Spinal cord (tissue), 10 donors: ENCODE data around the gene MRPS6. TPM values are rescaled to one million over a fixed set of nuclear protein-coding genes. Genes with fewer than 3 reads are reported as not detected.

Experiments used
- DNase-seq, 6 donors: peaks; one replicate each; pipeline versions ENCODE4 v3.0.0 to v3.0.0-alpha.2; 2013 to 2015; ENCODE audit warnings: low spot score in 6 of 6, low read depth in 4 of 6
- H3K27ac ChIP-seq: one replicate; pipeline ENCODE4 v1.5.1; 2013; ENCODE audit warnings: low read depth, low read length, control low read depth
- H3K27me3 ChIP-seq: one replicate; pipeline ENCODE4 v1.6.1; 2013; ENCODE audit warnings: low read length; ENCODE audit not compliant: control insufficient read depth, insufficient read depth
- H3K36me3 ChIP-seq: one replicate; pipeline ENCODE4 v1.6.1; 2013; ENCODE audit warnings: low read length; ENCODE audit not compliant: control insufficient read depth, insufficient read depth
- H3K4me1 ChIP-seq: one replicate; pipeline ENCODE4 v1.6.1; 2013; ENCODE audit warnings: low read length; ENCODE audit not compliant: control insufficient read depth, insufficient read depth
- H3K4me3 ChIP-seq: one replicate; pipeline ENCODE4 v1.5.1; 2013; ENCODE audit warnings: low read depth, low read length, control low read depth
- H3K9me3 ChIP-seq: one replicate; pipeline ENCODE4 v1.6.1; 2013; ENCODE audit warnings: low read length; ENCODE audit not compliant: control insufficient read depth, insufficient read depth
- WGBS: methylation state at CpG from one replicate; pipeline ENCODE4 v1.1.5; 2013; ENCODE audit warnings: missing lambda C conversion rate; ENCODE audit not compliant: insufficient coverage; 5-methylcytosine and 5-hydroxymethylcytosine counted together
- long read RNA-seq, 4 donors: transcript quantifications; one replicate each; lab custom pipeline, GENCODE V29; 2026
- polyA plus RNA-seq, 2 donors: library from polyadenylated mRNA; unstranded; fragments of 120-200 nt; gene quantifications; one replicate each; pipeline ENCODE4 v1.2.1, GENCODE V29; 2013; ENCODE audit not compliant: insufficient read length in 2 of 2
- total RNA-seq, 2 donors: library from RNA; depleted of rRNA in 1 of 2; stranded (reverse); fragments of 120-200 nt in 1 of 2; fragments of >200 nt in 1 of 2; gene quantifications; one replicate each; pipeline versions ENCODE4 v1.2.3 to v1.2.4, GENCODE V29; 2013 to 2014
- donor health status: healthy.

Gene MRPS6
- 10 to 100 TPM; 30.5 to 40.8 TPM for total RNA-seq
- polyA plus RNA-seq = 100 to 1,000 TPM; 107 to 111 TPM
- long read RNA-seq, donor 1, transcript MRPS6-204 (2 exons, 3,934 nt) = minor isoform, 5 of 99 reads
- long read RNA-seq, donor 1, transcript MRPS6-201 (3 exons, 990 nt) = major isoform, 78 of 99 reads
- long read RNA-seq, donor 1, partial matches to known transcripts = 16 of 99 reads
- long read RNA-seq, donor 1, other reads (novel, unspliced or antisense) = 0 of 99 reads
- long read RNA-seq, donor 2, transcript MRPS6-201 (3 exons, 990 nt) = major isoform, 35 of 46 reads
- long read RNA-seq, donor 2, partial matches to known transcripts = 6 of 46 reads
- long read RNA-seq, donor 2, other reads (novel, unspliced or antisense) = 0 of 46 reads
- long read RNA-seq, donor 3, transcript MRPS6-201 (3 exons, 990 nt) = major isoform, 34 of 38 reads
- long read RNA-seq, donor 3, partial matches to known transcripts = 0 of 38 reads
- long read RNA-seq, donor 3, other reads (novel, unspliced or antisense) = 0 of 38 reads
- long read RNA-seq, donor 4, transcript MRPS6-204 (2 exons, 3,934 nt) = minor isoform, 13 of 102 reads
- long read RNA-seq, donor 4, transcript MRPS6-201 (3 exons, 990 nt) = major isoform, 89 of 102 reads
- long read RNA-seq, donor 4, partial matches to known transcripts = 0 of 102 reads
- long read RNA-seq, donor 4, other reads (novel, unspliced or antisense) = 0 of 102 reads

DNA sequence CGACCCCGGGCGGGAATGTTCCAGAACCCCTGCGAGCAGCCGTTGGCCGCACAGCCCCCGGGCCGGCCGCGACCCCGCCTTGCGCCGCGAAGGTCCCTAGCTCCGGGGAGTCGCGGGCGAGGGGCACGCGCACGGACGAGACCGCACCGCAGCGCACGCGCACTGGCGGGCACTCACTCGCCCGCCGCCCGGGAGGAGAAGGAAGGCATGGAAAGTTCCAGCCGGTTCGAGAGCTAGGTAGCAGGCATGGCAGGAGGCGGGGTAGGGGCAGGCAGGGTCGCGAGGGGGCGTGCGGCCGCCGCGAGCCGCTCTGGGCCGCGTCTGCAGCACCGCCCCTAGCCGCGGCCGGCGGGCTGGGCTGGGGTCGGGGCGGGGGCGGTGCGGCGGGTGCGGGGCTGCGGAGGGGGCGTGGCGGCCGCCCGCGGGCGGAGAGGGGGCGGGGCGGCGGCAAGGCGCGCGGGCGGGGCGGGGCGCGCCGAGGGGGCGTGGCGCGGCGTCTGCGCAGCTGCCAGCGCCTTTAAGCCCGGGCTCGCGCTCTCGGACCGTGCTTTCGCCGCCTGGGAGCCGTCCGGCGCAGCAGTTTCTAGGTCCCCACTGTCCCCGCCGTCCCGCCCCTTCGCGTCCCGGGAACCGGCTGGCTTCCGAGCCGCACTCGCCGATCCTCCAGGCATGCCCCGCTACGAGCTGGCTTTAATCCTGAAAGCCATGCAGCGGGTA is at the start of gene MRPS6, which contains the start of gene SLC5A3:
TSS of gene MRPS6 (plus strand) at position 547 of the 717 bp plus-strand sequence. CDS start at position 670, 123 bp downstream.
TSS of gene SLC5A3 (plus strand) at position 547 of the 717 bp plus-strand sequence. CDS start 21,621 bp downstream, outside the sequence.
- peaks cover 9% of the 10 kb centered on the region for H3K4me1 ChIP-seq
- H3K27me3 ChIP-seq = no peaks in the 10 kb centered on the region
- no peaks in the 10 kb centered on the region for H3K36me3 ChIP-seq
- peak within 1 kb of the TSS; percentile 63 for H3K4me3 ChIP-seq
- DNase-seq = peak in 5 of 6 donors; percentile 66 to 95 (median 77)
- H3K27ac ChIP-seq = peak within 1 kb of the TSS; percentile 67
- WGBS = under 1% methylated on average over 101 of the region's 104 CpGs
- no peaks in the 10 kb centered on the region for H3K9me3 ChIP-seq

DNA sequence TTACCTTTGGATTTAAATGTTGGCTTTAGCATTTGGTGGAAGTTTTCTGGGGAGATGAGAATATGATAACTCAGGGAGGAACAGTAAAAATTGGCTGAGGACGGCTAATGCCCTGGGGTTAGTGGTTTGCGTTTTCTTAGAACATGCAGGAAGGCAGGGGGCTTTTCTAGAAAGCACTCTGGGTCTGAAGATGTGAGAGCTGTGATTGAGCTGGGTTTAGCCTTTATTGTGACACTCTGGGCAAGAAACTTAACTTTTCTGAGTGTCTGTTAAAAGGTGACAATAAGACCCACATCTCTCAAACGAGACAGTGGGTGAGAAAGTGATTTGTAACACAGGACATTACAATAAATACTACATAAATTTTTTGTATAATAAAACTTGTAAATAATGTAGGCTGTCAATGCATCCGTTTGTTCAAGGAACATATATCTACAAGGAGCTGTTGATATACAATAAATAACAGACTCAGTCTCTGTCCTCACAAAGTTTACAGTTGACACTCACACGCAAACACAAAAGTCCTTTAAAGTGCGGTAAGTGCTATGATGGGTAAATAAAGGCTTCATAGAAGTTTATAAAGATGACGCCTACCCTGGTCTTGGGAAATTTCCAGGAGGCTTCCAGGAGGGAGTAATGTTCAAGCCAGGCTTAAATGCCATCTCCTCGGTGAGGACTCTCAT is 49.5 kb upstream of the MRPS6 start:
- Histone ChIP-seq H3K36me3 (no peaks in the 10 kb centered on the region), H3K27ac (no peak overlapping the region), H3K9me3 (no peaks in the 10 kb centered on the region), H3K4me3 (no peak overlapping the region), H3K27me3 (no peaks in the 10 kb centered on the region), H3K4me1 (peaks cover 6% of the 10 kb centered on the region)
- DNase-seq = no peak
- 56% methylated on average over 2 of the region's 8 CpGs for WGBS

DNA sequence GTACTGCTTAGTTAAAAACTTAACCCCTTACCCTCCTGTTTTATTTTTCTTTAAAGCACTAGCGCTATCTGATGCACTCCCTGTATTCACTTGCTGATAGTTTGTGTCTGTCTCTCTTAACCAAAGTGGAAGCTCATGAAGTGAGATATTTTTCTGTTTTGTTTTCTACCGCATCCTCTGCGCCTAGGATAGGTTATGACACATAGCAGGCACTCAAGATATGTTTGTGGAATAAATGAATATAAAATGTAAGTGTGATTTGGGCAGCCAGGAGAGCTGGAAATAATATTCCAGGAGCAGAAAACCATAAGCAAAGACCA is 49.0 kb upstream of the MRPS6 start:
- H3K27me3 ChIP-seq = no peaks in the 10 kb centered on the region
- H3K36me3 ChIP-seq = no peaks in the 10 kb centered on the region
- no peak overlapping the region for H3K27ac ChIP-seq
- WGBS = 100% methylated on average over 2 of the region's 3 CpGs
- H3K4me1 ChIP-seq = peaks cover 6% of the 10 kb centered on the region
- H3K9me3 ChIP-seq = no peaks in the 10 kb centered on the region
- no peak for DNase-seq
- no peak overlapping the region for H3K4me3 ChIP-seq

DNA sequence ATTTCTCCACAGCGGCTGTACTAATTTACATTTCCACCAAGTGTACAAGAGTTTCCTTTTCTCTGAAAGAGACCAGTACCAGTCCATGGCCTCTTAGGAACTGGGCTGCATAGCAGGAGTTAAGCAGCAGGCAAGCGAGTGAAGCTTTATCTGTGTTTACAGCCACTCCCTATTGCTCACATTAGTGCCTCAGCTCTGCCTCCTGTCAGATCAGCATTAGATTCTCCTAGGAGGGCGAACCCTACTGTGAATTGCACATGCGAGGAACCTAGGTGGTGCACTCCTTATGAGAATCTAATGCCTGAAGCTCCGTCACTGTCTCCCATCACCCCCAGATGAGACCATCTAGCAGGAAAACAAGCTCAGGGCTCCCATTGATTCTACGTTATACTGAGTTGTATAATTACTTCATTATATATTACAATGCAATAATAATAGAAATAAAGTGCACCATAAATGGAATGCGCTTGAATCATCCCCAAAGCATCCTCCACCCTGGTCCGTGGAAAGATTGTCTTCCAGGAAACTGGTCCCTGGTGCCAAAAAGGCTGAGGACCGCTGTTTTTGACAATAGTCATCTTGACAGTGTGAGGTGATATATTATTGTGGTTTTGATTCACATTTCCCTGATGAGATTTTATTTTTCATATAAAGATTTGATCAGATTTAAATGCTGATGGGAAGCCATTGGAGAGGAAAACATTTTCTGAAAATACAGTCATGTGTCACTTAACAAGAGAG is 45.5 kb upstream of the MRPS6 start:
- no peaks in the 10 kb centered on the region for H3K27me3 ChIP-seq
- peaks cover 8% of the 10 kb centered on the region for H3K4me1 ChIP-seq
- H3K9me3 ChIP-seq = no peaks in the 10 kb centered on the region
- no peak for DNase-seq
- H3K36me3 ChIP-seq = no peaks in the 10 kb centered on the region
- no peak overlapping the region for H3K27ac ChIP-seq
- 93% methylated on average over 3 of the region's 9 CpGs for WGBS
- H3K4me3 ChIP-seq = no peak overlapping the region

DNA sequence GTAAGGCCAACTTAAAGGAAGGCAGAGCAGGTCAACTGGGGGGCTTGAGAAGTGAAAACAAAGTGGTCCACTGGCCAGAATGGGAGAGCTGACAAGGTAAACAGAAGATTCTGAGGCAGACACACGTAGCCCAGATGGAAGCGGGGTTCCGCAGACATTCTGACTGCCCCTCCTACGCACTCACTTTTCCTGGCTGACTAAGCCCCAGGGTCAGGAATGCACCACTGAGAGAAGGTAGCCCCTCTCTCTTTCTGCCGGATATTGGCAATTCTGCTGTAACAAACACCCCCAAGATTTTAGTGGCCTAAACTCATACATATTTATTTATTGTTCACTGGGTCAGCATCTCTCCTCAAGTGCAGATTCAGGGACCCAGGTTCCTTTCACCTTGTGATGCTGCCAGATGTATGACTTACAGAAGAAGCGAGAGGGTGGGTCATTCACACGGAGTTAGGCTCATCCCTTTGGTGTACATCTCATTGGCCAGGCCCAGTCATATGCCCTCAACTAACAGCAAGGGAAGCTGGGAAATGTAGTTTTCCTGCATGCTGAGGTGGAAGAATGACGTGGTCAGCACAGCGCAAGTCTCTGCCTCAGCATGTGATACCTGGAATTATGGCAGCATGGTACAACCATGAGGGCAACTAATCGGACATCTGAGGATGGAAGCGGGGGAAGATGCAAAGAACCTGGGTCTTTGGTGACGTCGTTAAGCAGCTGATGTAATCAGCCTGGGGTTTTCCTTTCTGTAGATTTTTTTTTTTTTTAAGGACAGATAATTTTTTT is 43.4 kb upstream of the MRPS6 start:
- H3K27ac ChIP-seq = no peak overlapping the region
- no peaks in the 10 kb centered on the region for H3K9me3 ChIP-seq
- no peak overlapping the region for H3K4me3 ChIP-seq
- no peaks in the 10 kb centered on the region for H3K27me3 ChIP-seq
- DNase-seq = peak in 5 of 6 donors; percentile 30 to 95 (median 51)
- H3K4me1 ChIP-seq = peaks cover 3% of the 10 kb centered on the region
- H3K36me3 ChIP-seq = no peaks in the 10 kb centered on the region
- WGBS = 60% methylated on average over 8 of the region's 13 CpGs

DNA sequence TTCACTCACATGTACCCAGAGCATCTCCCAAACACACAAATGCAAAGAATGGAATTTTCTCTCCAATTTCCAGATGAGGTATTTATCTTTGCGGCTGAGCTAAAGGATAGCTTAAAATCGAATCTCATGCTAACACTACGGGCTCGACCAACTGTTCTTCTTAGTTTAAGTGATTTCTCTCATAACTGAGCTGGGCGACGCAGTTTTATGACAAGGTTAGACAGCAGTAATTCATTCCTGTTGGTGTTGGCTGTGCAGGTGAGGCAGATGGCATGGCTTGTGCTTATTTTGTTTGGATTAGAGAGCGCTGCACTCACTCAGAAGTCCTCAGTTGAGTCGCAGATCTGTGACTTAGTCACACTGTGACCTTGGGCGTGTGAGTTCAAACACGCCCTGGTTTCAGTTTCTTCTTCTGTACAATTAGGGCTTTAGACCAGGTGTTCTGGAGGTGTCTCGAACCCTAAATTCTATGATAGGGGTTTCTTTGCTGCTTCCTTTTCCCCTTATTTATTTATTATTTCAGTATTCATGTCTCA is 41.5 kb upstream of the MRPS6 start:
- WGBS = 89% methylated on average over 8 of the region's 11 CpGs
- Histone ChIP-seq H3K9me3 (no peaks in the 10 kb centered on the region), H3K4me1 (peaks cover 3% of the 10 kb centered on the region), H3K27ac (no peak overlapping the region), H3K36me3 (no peaks in the 10 kb centered on the region), H3K27me3 (no peaks in the 10 kb centered on the region), H3K4me3 (no peak overlapping the region)
- DNase-seq = peak in 1 of 6 donors; percentile 33

DNA sequence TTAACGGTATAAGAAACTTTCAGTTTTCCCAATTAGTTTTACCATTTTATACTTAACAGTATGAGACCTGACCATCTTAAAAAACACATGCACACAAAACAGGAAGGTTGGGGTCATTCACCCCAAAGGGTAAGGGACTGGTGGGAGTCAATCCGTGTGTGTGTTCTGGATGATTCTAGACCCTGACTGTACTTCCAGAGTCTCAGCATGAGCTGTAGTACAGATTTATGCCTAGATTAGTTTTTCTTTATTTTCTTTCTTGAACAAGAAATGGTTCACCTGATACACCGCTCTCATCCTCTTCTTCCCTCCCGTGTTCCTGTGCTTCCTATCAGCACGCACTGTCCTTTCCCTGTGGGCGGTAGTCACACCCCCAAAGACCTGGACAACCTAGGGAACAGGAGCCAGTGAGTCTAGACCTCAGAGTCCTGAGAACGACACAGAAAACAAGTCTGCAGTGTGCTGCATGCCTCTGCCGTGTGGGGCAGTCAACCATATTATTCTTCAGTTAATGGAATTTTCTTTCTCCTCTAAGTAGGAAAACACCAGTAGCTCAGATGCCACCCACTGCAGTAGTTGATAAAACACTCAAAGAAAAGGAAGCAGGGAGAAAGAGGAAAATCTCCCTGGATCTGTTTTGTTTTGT is 38.9 kb upstream of the MRPS6 start:
- Histone ChIP-seq H3K27me3 (no peaks in the 10 kb centered on the region), H3K4me1 (peaks cover 3% of the 10 kb centered on the region), H3K4me3 (no peak overlapping the region), H3K36me3 (no peaks in the 10 kb centered on the region), H3K9me3 (no peaks in the 10 kb centered on the region), H3K27ac (no peak overlapping the region)
- peak in 1 of 6 donors; percentile 28 for DNase-seq
- 85% methylated on average over 5 of the region's 8 CpGs for WGBS
